HCT116 (cell line): Measurements from ENCODE around the gene GRIK3. TPM values are rescaled to one million over a fixed set of nuclear protein-coding genes. Genes with fewer than 3 reads are reported as not detected.

Experiments used
- ATAC-seq: fragments of 200-7000 bp; cut with Tn5 transposase; 2 replicates; pipeline ENCODE4 v1.9.1; 2020; ENCODE audit warnings: mild to moderate bottlenecking, moderate library complexity
- BruUV-seq: library from RNA; stranded (reverse); fragments of 400-500 nt; replicated peaks from 2 replicates; lab custom pipeline; 2021; lab: Mats Ljungman, UMichigan
- CTCF ChIA-PET: fragments of 300-600 bp; sonication (Branson Sonifier 250); formaldehyde crosslinking; loops from one replicate; lab custom pipeline; 2021; ENCODE audit warnings: antibody characterized with exemption; lab: Charles Lee
- POLR2A ChIA-PET: fragments of 300-600, 350-600 bp; sonication (Branson Sonifier 250); formaldehyde crosslinking; loops from one replicate; lab custom pipeline; 2021; ENCODE audit warnings: antibody characterized with exemption; lab: Charles Lee
- RAD21 ChIA-PET, 2 experiments: fragments of 300-600 bp; sonication (Branson Sonifier 250); formaldehyde crosslinking; loops; one replicate each; lab custom pipeline; 2023; ENCODE audit warnings: low total read pairs in 2 of 2; ENCODE audit not compliant: uncharacterized antibody in 2 of 2, unreplicated experiment in 2 of 2, low non-redundant PET in 1 of 2; lab: Charles Lee
- DNase-seq: peaks from one replicate; pipeline ENCODE4 v3.0.0-alpha.2; 2010; ENCODE audit warnings: low read depth, low spot score
- H2AFZ ChIP-seq: fragments of 200-600 bp; shearing (Covaris generic), sonication (generic); 2 replicates; pipeline ENCODE4 v1.6.1; 2017; ENCODE audit warnings: low read depth, mixed run types, mixed read lengths, antibody characterized with exemption, low read length; ENCODE audit not compliant: poor library complexity, severe bottlenecking
- H3K27ac ChIP-seq: 2 replicates; pipeline ENCODE4 v1.5.1; 2012; ENCODE audit warnings: low read depth, low read length
- H3K27me3 ChIP-seq: fragments of 200-600 bp; sonication (generic); 2 replicates; pipeline ENCODE4 v1.6.1; 2016; ENCODE audit warnings: mixed run types, low read length, mixed read lengths; ENCODE audit not compliant: insufficient read depth
- H3K36me3 ChIP-seq, 2 experiments: fragments of 200-500 bp in 1 of 2; fragments of 200-600 bp in 1 of 2; sonication (Bioruptor generic) in 1 of 2; sonication (generic) in 1 of 2; 2 replicates each; pipeline versions ENCODE4 v1.5.1 to v1.6.1; 2014 to 2016; ENCODE audit warnings: low read length in 2 of 2, inconsistent platforms in 1 of 2, mixed read lengths in 1 of 2, mixed run types in 1 of 2; ENCODE audit not compliant: insufficient read depth in 2 of 2, control insufficient read depth in 1 of 2
- H3K4me1 ChIP-seq, 2 experiments: fragments of 200-600 bp in 1 of 2; sonication (generic) in 1 of 2; 2 replicates each; pipeline versions ENCODE4 v1.5.1 to v1.6.1; 2012 to 2017; ENCODE audit warnings: low read length in 2 of 2, inconsistent platforms in 1 of 2, mild to moderate bottlenecking in 1 of 2, mixed read lengths in 1 of 2, mixed run types in 1 of 2, moderate library complexity in 1 of 2; ENCODE audit not compliant: insufficient read depth in 2 of 2, control insufficient read depth in 1 of 2
- H3K4me2 ChIP-seq: fragments of 200-600 bp; sonication (generic); 2 replicates; pipeline ENCODE4 v1.6.1; 2017; ENCODE audit warnings: mixed run types, low read length, mixed read lengths
- H3K4me3 ChIP-seq, 2 experiments: fragments of 200-600 bp in 1 of 2; sonication (generic) in 1 of 2; replicated peaks in 1 of 2; 2 replicates each; pipeline ENCODE4 v1.5.1; 2011 to 2016; ENCODE audit warnings: low read length in 2 of 2, control low read depth in 1 of 2, low read depth in 1 of 2, mild to moderate bottlenecking in 1 of 2, mixed read lengths in 1 of 2, mixed run types in 1 of 2
- H3K79me2 ChIP-seq: fragments of 200-600 bp; sonication (generic); 2 replicates; pipeline ENCODE4 v1.6.1; 2017; ENCODE audit warnings: mild to moderate bottlenecking, mixed run types, low read length, moderate library complexity, mixed read lengths; ENCODE audit not compliant: insufficient read depth
- H3K9ac ChIP-seq: fragments of 200-600 bp; sonication (generic); 2 replicates; pipeline ENCODE4 v1.6.1; 2016; ENCODE audit warnings: low read length, mixed read lengths
- H3K9me2 ChIP-seq: fragments of 200-600 bp; sonication (generic), shearing (Covaris generic); 2 replicates; pipeline ENCODE4 v1.6.1; 2017; ENCODE audit warnings: mixed run types, mild to moderate bottlenecking, moderate library complexity; ENCODE audit not compliant: insufficient read depth
- H3K9me3 ChIP-seq, 2 experiments: fragments of 200-500 bp in 1 of 2; fragments of 200-600 bp in 1 of 2; sonication (Bioruptor generic) in 1 of 2; sonication (generic) in 1 of 2; 2 replicates each; pipeline ENCODE4 v1.6.1; 2014 to 2017; ENCODE audit warnings: low read length in 2 of 2, mixed read lengths in 2 of 2, inconsistent platforms in 1 of 2, low read depth in 1 of 2, mild to moderate bottlenecking in 1 of 2, mixed run types in 1 of 2, moderate library complexity in 1 of 2; ENCODE audit not compliant: control insufficient read depth in 1 of 2, insufficient read depth in 1 of 2
- H4K20me1 ChIP-seq: fragments of 200-600 bp; sonication (generic), shearing (Covaris generic); 2 replicates; pipeline ENCODE4 v1.6.1; 2017; ENCODE audit warnings: mixed run types, mild to moderate bottlenecking, moderate library complexity; ENCODE audit not compliant: insufficient read depth
- EZH2 ChIP-seq: fragments of 200-600 bp; sonication (generic); IDR thresholded peaks from 2 replicates; pipeline ENCODE4 v1.6.1; 2017; ENCODE audit warnings: antibody characterized with exemption, mixed run types
- EZH2phosphoT487 ChIP-seq: fragments of 200-600 bp; IDR thresholded peaks from 2 replicates; pipeline ENCODE4 v1.6.1; 2018; ENCODE audit warnings: antibody characterized with exemption, borderline replicate concordance
- FOSL1 ChIP-seq: IDR thresholded peaks from 2 replicates; pipeline ENCODE4 v1.6.1; 2012; ENCODE audit warnings: low read depth
- JUND ChIP-seq: IDR thresholded peaks from 2 replicates; pipeline ENCODE4 v1.6.1; 2012
- RAD21 ChIP-seq: IDR thresholded peaks from 2 replicates; pipeline ENCODE4 v1.6.1; 2012; ENCODE audit warnings: low read depth, mild to moderate bottlenecking
- SIN3A ChIP-seq: IDR thresholded peaks from 2 replicates; pipeline ENCODE4 v1.6.1; 2012; ENCODE audit warnings: low read depth
- SP1 ChIP-seq: IDR thresholded peaks from 2 replicates; pipeline ENCODE4 v1.6.1; 2012; ENCODE audit warnings: low read depth
- ZNF274 ChIP-seq: fragments of 200-500 bp; sonication (Bioruptor generic); IDR thresholded peaks from 2 replicates; pipeline ENCODE4 v1.6.1; 2014; ENCODE audit warnings: mild to moderate bottlenecking, low read depth, low read length, inconsistent platforms
- intact Hi-C: fragments of 100-400 bp; cut with micrococcal nuclease; formaldehyde crosslinking; loops from 2 replicates; pipeline ENCODE4 v1.10.0; 2022
- total RNA-seq: library from RNA; stranded (reverse); gene quantifications from one replicate; pipeline ENCODE4 v1.2.1, GENCODE V29; 2021; ENCODE audit not compliant: unreplicated experiment
- TF ChIP-seq, protein P1 (sequence below): IDR thresholded peaks from 2 replicates; pipeline ENCODE4 v1.6.1; 2011; ENCODE audit warnings: mild to moderate bottlenecking, low read length, moderate library complexity; ENCODE audit not compliant: insufficient replicate concordance; ENCODE audit errors: extremely low read depth
- TF ChIP-seq, protein P2 (sequence below): IDR thresholded peaks from 2 replicates; pipeline ENCODE4 v1.6.1; 2012
- TF ChIP-seq, protein P3 (sequence below), 3 experiments: fragments of 200-600 bp in 1 of 3; sonication (generic) in 1 of 3; IDR thresholded peaks in 2 of 3; conservative IDR thresholded peaks in 1 of 3; 2 replicates each; pipeline ENCODE4 v1.5.1; 2012 to 2017; ENCODE audit warnings: low read depth in 2 of 3, low read length in 2 of 3, antibody characterized with exemption in 1 of 3, borderline replicate concordance in 1 of 3, control low read depth in 1 of 3, mild to moderate bottlenecking in 1 of 3, mixed read lengths in 1 of 3, mixed run types in 1 of 3, moderate library complexity in 1 of 3; ENCODE audit not compliant: insufficient read depth in 1 of 3

The GRIK3 gene
- total RNA-seq, 1 experiment from 2014 or later = not detected

DNA sequence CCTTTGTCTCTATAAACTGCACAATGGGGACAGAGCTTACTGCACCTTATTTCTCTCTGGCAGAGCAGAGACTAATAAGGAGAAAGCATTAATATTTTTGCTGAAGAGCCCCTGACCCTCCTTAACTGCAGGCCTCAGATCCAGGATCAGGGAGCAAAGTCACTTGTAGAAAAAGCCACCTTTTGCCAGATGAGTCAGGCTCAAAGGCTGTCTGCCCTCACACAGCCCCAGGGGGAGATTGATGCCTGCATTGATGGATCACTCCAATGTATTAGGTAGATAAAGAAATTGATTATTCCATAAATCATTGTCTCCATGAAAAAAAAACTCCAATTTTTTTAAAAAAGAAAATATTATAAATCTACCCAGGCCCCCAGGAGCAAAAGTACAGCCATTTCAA is 15.8 kb downstream of the GRIK3 start:
- ChIA-PET CTCF (no interaction called here), POLR2A (no interaction called here), RAD21 (no interaction called here)
- Histone ChIP-seq H3K4me1 (no peaks in the 10 kb centered on the region), H3K79me2 (no peaks in the 10 kb centered on the region), H3K9me3 (no peaks in the 10 kb centered on the region), H2AFZ (no peak overlapping the region), H3K36me3 (no peaks in the 10 kb centered on the region), H4K20me1 (no peaks in the 10 kb centered on the region), H3K27me3 (peaks cover 1% of the 10 kb centered on the region; the same call in 1 of the 2 replicates), H3K9ac (no peak overlapping the region), H3K4me3 (no peak overlapping the region), H3K9me2 (no peaks in the 10 kb centered on the region), H3K4me2 (no peak overlapping the region), H3K27ac (no peak overlapping the region)
- intact Hi-C loops = no loop called here
- TF ChIP-seq FOSL1 (no peak), SIN3A (no peak), EZH2phosphoT487 (no peak), ZNF274 (no peak), SP1 (no peak), JUND (no peak), RAD21 (no peak), EZH2 (no peak)
- TF ChIP-seq, protein P1, sequence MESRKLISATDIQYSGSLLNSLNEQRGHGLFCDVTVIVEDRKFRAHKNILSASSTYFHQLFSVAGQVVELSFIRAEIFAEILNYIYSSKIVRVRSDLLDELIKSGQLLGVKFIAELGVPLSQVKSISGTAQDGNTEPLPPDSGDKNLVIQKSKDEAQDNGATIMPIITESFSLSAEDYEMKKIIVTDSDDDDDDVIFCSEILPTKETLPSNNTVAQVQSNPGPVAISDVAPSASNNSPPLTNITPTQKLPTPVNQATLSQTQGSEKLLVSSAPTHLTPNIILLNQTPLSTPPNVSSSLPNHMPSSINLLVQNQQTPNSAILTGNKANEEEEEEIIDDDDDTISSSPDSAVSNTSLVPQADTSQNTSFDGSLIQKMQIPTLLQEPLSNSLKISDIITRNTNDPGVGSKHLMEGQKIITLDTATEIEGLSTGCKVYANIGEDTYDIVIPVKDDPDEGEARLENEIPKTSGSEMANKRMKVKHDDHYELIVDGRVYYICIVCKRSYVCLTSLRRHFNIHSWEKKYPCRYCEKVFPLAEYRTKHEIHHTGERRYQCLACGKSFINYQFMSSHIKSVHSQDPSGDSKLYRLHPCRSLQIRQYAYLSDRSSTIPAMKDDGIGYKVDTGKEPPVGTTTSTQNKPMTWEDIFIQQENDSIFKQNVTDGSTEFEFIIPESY = no peak
- TF ChIP-seq, protein P2, sequence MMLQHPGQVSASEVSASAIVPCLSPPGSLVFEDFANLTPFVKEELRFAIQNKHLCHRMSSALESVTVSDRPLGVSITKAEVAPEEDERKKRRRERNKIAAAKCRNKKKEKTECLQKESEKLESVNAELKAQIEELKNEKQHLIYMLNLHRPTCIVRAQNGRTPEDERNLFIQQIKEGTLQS = no peak
- TF ChIP-seq, protein P3, sequence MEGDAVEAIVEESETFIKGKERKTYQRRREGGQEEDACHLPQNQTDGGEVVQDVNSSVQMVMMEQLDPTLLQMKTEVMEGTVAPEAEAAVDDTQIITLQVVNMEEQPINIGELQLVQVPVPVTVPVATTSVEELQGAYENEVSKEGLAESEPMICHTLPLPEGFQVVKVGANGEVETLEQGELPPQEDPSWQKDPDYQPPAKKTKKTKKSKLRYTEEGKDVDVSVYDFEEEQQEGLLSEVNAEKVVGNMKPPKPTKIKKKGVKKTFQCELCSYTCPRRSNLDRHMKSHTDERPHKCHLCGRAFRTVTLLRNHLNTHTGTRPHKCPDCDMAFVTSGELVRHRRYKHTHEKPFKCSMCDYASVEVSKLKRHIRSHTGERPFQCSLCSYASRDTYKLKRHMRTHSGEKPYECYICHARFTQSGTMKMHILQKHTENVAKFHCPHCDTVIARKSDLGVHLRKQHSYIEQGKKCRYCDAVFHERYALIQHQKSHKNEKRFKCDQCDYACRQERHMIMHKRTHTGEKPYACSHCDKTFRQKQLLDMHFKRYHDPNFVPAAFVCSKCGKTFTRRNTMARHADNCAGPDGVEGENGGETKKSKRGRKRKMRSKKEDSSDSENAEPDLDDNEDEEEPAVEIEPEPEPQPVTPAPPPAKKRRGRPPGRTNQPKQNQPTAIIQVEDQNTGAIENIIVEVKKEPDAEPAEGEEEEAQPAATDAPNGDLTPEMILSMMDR (IDR thresholded peaks at IDR 0.05 in 2 of 3, conservative IDR thresholded peaks at IDR 0.05 in 1 of 3; ENCODE audit: borderline replicate concordance in 1 of 3, insufficient read depth in 1 of 3, low read depth in 2 of 3, low read length in 2 of 3) = no peak
- no TSS peak for BruUV-seq
- ATAC-seq = no peak
- DNase-seq = no peak
